Measurements from ENCODE around the gene KLHDC10. TPM values are rescaled to one million over a fixed set of nuclear protein-coding genes. Genes with fewer than 3 reads are reported as not detected.

KLHDC10 gene
- 29.6 and 35.0 TPM in 2 replicates for polyA plus RNA-seq (2011; rRNA removed)
- 6.3 and 8.4 TPM in 2 replicates for polyA plus RNA-seq (2012; cell fraction: cytosol; rRNA removed)
- polyA plus RNA-seq (2012; cell fraction: nucleus; rRNA removed) = 3.7 and 3.8 TPM in 2 replicates
- polyA plus RNA-seq (2017; fragmentation: RNase III; extraction: RNeasy Plus Mini Kit Qiagen cat#74134 plus additional on column Dnase treatment) = 24.3 to 26.2 TPM (median 25.7 TPM) in 3 replicates
- 32.3 and 35.5 TPM in 2 replicates for polyA minus RNA-seq (2011; rRNA and poly(A)+ RNA removed)

DNA sequence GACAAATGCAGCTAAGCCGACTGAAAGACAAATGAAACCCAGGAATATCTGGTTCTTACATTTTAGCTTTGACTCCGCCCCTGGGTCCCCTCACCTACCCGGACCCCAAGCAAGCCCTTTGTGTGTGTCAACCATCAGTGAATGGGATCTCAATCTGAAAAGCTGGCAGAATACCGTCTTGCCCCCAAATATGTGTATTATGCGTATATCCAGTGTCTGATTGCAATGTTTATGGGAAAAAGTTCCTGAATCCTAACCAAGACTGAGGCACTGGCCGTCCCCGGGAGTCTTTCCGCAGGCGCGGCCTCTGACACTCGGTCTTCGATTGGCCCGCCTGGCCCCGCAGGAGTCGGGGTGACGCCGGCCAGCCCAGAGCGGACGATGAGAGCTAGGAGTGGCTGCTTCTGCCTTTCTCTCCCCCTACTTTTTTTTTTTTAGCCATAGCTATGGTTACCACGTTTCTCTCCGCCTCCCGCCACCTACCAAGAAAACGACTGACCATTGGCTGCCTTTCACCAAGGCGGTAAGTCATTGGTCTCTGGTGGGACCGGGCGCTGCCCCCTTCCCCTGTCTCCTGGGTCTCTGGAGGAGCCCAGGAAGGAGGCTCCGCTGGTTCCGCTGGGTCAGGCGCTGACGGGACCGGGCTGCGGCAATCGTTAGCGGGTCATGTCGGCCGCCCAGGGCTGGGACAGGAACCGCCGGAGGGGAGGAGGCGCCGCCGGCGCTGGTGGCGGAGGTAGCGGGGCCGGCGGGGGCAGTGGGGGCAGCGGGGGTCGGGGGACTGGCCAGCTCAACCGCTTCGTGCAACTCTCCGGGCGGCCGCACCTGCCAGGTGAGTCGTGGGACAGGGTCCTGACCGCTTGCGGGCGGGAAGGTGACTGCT, at the start of gene KLHDC10:
Gene KLHDC10 (plus strand): TSS at position 557 of the 883 bp plus-strand sequence. CDS start 110 bp downstream, at position 667.
- ChIA-PET POLR2A (interaction anchor here (0.6 to 1.4 kb wide), 7 partner anchors 11 to 688 kb away, joined by 3 to 12 read pairs (median 5); partner anchors contain the start of gene TMEM209), CTCF (interaction anchor here (0.5 to 4.0 kb wide), 11 partner anchors 12 to 775 kb away, joined by 3 to 38 read pairs (median 3); no protein-coding TSS in a partner anchor)
- Histone ChIP-seq H3K4me2 (peak within 1 kb of the TSS; percentile 95), H3K27ac (peak within 1 kb of the TSS; percentile 81 to 91), H3K4me1 (peaks cover 18% of the 10 kb centered on the region), H3K4me3 (peak within 1 kb of the TSS; percentile 80), H3K9me3 (no peaks in the 10 kb centered on the region)
- peak; percentile 98 to 99 for ATAC-seq
- WGBS (ENCODE audit: missing lambda C conversion rate) = 2% methylated on average over 33 of the region's 57 CpGs
- 0 out of 2 replicates have a peak, but pooled peaks have one; percentile 30 for TF ChIP-seq TP53 (CRISPR knock-in tag; IDR thresholded peaks at IDR 0.05)
- TF ChIP-seq FOXS1 (CRISPR knock-in tag; IDR thresholded peaks at IDR 0.05) = no peak
- TF ChIP-seq MYC (IDR thresholded peaks at IDR 0.05; ENCODE audit: borderline replicate concordance, low read length) = peak; percentile 44; the same call in 1 of the 2 replicates
- no peak for TF ChIP-seq EHMT2 (IDR thresholded peaks at IDR 0.05; ENCODE audit: low read depth)
- TF ChIP-seq HOXA7 (CRISPR knock-in tag; IDR thresholded peaks at IDR 0.05) = no peak
- no peak for TF ChIP-seq RNF2 (IDR thresholded peaks at IDR 0.05; ENCODE audit: borderline replicate concordance, low read depth)
- peak; percentile 50; the same call in 1 of the 2 replicates for TF ChIP-seq POLR2A (IDR thresholded peaks at IDR 0.05; ENCODE audit: low read length)
- no peak for TF ChIP-seq POLR2AphosphoS2 (conservative IDR thresholded peaks at IDR 0.05; ENCODE audit: low read length)
- peak in 1 of 2 experiments; percentile 82; a peak in 2 of 5 replicates for TF ChIP-seq JUN (IDR thresholded peaks at IDR 0.05)
- TF ChIP-seq, protein P1, sequence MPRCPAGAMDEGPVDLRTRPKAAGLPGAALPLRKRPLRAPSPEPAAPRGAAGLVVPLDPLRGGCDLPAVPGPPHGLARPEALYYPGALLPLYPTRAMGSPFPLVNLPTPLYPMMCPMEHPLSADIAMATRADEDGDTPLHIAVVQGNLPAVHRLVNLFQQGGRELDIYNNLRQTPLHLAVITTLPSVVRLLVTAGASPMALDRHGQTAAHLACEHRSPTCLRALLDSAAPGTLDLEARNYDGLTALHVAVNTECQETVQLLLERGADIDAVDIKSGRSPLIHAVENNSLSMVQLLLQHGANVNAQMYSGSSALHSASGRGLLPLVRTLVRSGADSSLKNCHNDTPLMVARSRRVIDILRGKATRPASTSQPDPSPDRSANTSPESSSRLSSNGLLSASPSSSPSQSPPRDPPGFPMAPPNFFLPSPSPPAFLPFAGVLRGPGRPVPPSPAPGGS (IDR thresholded peaks at IDR 0.05) = peak; percentile 78; the same call in 2 of the 3 replicates
- TF ChIP-seq BHLHE40 (IDR thresholded peaks at IDR 0.05; ENCODE audit: low read depth, low read length) = no peak
- no peak for TF ChIP-seq SMC3 (IDR thresholded peaks at IDR 0.05)
- TF ChIP-seq ZC3H11A (IDR thresholded peaks at IDR 0.05) = no peak
- TF ChIP-seq CHD2 (IDR thresholded peaks at IDR 0.05; ENCODE audit: low read length, partially characterized antibody) = peak; percentile 22
- TF ChIP-seq HOXB5 (CRISPR knock-in tag; IDR thresholded peaks at IDR 0.05) = no peak
- TF ChIP-seq FOSL2 (IDR thresholded peaks at IDR 0.05) = no peak
- TF ChIP-seq FOSL2 (CRISPR knock-in tag; IDR thresholded peaks at IDR 0.05) = no peak
- TF ChIP-seq PHF8 (IDR thresholded peaks at IDR 0.05; ENCODE audit: borderline replicate concordance, low read depth) = 0 out of 2 replicates have a peak, but pooled peaks have one; percentile 64
- no peak for TF ChIP-seq SREBF2 (IDR thresholded peaks at IDR 0.05)
- TF ChIP-seq, protein P2, sequence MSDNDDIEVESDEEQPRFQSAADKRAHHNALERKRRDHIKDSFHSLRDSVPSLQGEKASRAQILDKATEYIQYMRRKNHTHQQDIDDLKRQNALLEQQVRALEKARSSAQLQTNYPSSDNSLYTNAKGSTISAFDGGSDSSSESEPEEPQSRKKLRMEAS (IDR thresholded peaks at IDR 0.05) = peak; percentile 82
- peak; percentile 18 for FAIRE-seq
- DNase-seq (ENCODE audit: low read depth in 1 of 2, low spot score in 1 of 2) = peak; percentile 99

- peaks cover 13% of the 10 kb centered on the region for H3K4me1 ChIP-seq
- no peak overlapping the region for H3K4me2 ChIP-seq
- H3K27ac ChIP-seq = no peak overlapping the region
- no peak for FAIRE-seq
- no peak for ATAC-seq
- H3K4me3 ChIP-seq = no peak overlapping the region
- POLR2A ChIA-PET = no interaction called here
- TF ChIP-seq MAFK (IDR thresholded peaks at IDR 0.05; ENCODE audit: partially characterized antibody) = peak; percentile 63
- TF ChIP-seq RFX5 (IDR thresholded peaks at IDR 0.05) = no peak
- CTCF ChIA-PET = interaction anchor here (1.7 to 5.8 kb wide), 3 partner anchors 9 to 196 kb away, joined by 5 to 56 read pairs (median 5); no protein-coding TSS in a partner anchor
- no peak for DNase-seq (ENCODE audit: low read depth in 1 of 2, low spot score in 1 of 2)
- 93% methylated on average over 10 of the region's 10 CpGs for WGBS (ENCODE audit: missing lambda C conversion rate)
- no peaks in the 10 kb centered on the region for H3K9me3 ChIP-seq
Observed at GRCh38 chr7:130021105-130021834, 49.1 kb upstream of the KLHDC10 start.

Measured in A549 (cell line).